ENCODE data around the gene BLM. TPM values are rescaled to one million over a fixed set of nuclear protein-coding genes. Genes with fewer than 3 reads are reported as not detected.
"Not testable (repeated sequence)": the region's sequence is repeated elsewhere in the genome, so short reads cannot be mapped to it uniquely, and the experiment has no call there.

The BLM gene
- total RNA-seq, 1 donor from 2014 or later, result 26.2 TPM

DNA sequence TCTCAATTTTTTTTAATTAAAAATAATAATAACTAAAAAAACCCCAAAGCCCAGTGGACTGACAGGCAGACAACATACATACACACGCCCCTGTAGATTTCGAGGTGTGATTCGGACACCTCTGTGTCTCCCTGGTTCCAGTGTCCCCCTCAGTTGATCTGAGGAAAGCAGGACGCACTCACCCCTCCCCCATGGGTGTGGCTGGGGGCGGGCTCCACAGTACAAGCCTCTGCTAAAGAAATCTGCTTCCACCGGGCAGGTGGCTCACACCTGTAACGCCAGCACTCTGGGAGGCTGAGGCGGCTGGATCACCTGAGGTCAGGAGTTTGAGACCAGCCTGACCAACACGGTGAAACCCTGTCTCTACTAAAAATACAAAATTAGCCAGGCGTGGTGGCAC lies 33.8 kb upstream of the BLM start:
- Histone ChIP-seq H3K4me1 (peaks cover 7% of the 10 kb centered on the region), H3K36me3 (no peaks in the 10 kb centered on the region), H3K27ac (replicated peaks) (no peak overlapping the region), H3K9me3 (replicated peaks) (no peaks in the 10 kb centered on the region), H3K4me3 (no peak overlapping the region), H3K27me3 (ENCODE audit: low read depth) (no peaks in the 10 kb centered on the region)
- no peak for DNase-seq
- TF ChIP-seq, protein P1, sequence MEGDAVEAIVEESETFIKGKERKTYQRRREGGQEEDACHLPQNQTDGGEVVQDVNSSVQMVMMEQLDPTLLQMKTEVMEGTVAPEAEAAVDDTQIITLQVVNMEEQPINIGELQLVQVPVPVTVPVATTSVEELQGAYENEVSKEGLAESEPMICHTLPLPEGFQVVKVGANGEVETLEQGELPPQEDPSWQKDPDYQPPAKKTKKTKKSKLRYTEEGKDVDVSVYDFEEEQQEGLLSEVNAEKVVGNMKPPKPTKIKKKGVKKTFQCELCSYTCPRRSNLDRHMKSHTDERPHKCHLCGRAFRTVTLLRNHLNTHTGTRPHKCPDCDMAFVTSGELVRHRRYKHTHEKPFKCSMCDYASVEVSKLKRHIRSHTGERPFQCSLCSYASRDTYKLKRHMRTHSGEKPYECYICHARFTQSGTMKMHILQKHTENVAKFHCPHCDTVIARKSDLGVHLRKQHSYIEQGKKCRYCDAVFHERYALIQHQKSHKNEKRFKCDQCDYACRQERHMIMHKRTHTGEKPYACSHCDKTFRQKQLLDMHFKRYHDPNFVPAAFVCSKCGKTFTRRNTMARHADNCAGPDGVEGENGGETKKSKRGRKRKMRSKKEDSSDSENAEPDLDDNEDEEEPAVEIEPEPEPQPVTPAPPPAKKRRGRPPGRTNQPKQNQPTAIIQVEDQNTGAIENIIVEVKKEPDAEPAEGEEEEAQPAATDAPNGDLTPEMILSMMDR (IDR thresholded peaks at IDR 0.05; ENCODE audit: borderline replicate concordance), result no peak
- intact Hi-C loops (cut with micrococcal nuclease), result no loop called here

DNA sequence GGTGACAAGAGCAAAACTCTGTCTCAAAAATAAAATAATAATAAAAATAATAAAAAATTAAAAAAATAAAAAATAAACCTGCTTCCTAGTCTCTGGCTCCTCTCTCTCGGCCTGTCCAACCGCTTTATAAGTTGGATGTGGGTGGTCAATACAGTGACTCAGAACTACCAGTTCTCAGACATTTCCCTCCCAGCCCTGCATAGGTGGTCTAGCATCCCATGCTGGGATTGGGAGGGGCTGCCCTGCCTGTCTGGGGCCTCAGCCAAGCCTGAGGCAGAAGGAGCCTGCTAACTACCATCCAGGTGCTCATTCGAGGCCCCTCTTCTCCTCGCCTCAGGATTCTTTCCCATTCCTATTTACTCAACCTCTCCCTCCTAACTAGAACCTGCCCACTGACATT lies 33.3 kb upstream of the BLM start:
- Histone ChIP-seq H3K27ac (replicated peaks) (no peak overlapping the region), H3K4me3 (no peak overlapping the region), H3K36me3 (no peaks in the 10 kb centered on the region), H3K27me3 (ENCODE audit: low read depth) (no peaks in the 10 kb centered on the region), H3K4me1 (peaks cover 7% of the 10 kb centered on the region), H3K9me3 (replicated peaks) (peaks cover under 1% of the 10 kb centered on the region)
- no peak for DNase-seq
- TF ChIP-seq, protein P1 (IDR thresholded peaks at IDR 0.05; ENCODE audit: borderline replicate concordance), result no peak
- intact Hi-C loops (cut with micrococcal nuclease), result no loop called here

DNA sequence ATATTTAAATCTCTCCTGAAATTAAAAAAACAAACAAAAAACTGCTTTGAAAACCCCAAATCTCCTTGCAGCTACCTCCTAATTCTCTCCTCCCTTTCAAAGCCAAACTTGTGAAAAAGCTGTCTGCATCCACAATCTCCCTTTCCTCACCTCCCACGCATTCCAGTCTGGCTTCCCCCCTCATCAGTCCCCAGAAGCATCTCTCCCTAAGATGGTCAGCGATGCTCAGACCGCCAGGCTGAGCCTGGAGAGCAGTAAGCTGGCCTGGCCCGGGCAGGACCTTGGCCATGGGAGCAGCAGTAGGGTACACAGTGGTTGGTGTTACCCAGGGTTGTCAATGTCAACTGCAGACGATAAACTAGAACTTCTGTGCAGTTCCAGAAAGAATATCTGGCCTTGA lies 32.9 kb upstream of the BLM start:
- Histone ChIP-seq H3K4me1 (peaks cover 7% of the 10 kb centered on the region), H3K27ac (replicated peaks) (no peak overlapping the region), H3K9me3 (replicated peaks) (peaks cover 5% of the 10 kb centered on the region), H3K36me3 (no peaks in the 10 kb centered on the region), H3K4me3 (no peak overlapping the region), H3K27me3 (ENCODE audit: low read depth) (no peaks in the 10 kb centered on the region)
- no peak for DNase-seq
- TF ChIP-seq, protein P1 (IDR thresholded peaks at IDR 0.05; ENCODE audit: borderline replicate concordance), result no peak
- intact Hi-C loops (cut with micrococcal nuclease), result no loop called here

DNA sequence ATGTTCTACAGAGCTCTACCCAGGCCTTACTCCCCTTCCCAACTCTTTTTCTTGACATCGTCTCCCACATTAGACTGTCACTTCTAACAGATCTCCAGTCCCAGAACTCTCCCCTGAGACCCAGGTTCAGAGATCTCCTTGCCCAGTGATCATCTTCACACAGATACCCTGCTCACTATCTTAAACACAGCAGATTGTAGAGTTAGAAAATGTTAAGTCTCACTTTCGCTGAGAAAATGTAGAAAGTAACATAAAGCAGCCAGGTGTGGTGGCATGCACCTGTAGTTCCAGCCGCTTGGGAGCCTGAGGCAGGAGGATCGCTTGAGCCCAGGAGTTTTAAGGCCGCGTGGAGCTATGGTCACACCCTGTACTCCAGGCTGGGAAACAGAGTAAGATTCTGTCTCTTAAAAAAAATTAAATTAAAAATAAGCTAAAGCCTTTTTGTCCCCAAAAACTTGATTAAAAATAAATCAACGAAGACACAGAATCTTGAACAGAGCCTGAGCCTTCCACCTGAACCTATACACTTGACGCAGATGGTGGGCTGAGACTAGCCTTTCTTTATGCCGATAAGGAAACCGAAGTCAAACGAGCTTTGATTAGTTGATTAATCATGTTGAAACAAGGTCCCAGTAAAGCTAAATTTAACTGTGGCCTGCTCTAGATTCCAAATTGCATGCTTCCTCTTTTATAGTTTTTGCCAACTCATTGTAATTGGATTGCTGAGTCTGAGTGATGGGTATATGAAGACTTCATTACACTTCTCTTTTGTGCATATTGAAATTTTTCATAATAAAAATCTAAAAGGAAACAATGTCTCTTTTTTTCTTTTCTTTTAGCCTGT lies 31.3 kb upstream of the BLM start:
- TF ChIP-seq, protein P1 (IDR thresholded peaks at IDR 0.05; ENCODE audit: borderline replicate concordance), result no peak

DNA sequence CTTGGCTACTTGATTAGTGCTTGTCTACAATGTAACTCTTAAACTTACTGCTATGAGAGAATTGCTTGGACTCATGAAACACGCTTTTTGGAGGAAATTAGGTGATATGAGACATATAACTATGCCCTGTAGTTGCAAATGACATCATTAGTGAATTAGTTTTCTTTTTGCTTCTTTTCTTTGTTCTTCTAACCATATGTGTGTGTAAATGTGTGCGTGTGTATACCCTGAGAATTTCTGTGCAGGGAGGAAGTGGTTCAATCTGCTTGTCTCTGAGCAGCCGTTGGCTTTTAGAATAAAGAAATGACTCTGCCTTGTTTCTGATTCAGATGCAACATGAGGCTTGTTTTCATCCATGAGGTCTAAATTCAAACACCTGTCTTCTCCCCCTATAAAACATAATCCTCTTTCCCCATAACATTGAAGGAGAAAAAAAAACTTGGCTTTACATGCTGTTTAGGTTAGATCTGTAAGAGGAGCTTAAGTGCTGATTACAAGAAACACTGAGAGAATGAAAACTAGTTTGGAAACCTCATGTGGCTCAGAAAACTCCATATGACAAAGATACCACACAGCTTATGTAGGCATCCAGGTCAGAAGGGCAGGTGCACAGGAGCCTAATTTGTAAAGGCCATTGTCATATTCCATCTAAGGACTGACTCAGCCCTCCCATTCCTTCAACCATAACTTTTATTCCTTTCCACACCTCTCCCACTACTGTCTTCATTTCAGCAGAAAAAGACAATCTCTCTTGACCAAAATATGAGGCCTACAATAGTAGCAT lies 30.5 kb upstream of the BLM start:
- Histone ChIP-seq H3K9me3 (replicated peaks) (peaks cover 12% of the 10 kb centered on the region), H3K4me1 (no peaks in the 10 kb centered on the region), H3K4me3 (no peak overlapping the region), H3K27me3 (ENCODE audit: low read depth) (no peaks in the 10 kb centered on the region), H3K36me3 (no peaks in the 10 kb centered on the region), H3K27ac (replicated peaks) (no peak overlapping the region)
- DNase-seq, result no peak
- intact Hi-C loops (cut with micrococcal nuclease), result no loop called here
- TF ChIP-seq, protein P1 (IDR thresholded peaks at IDR 0.05; ENCODE audit: borderline replicate concordance), result no peak

More for the DNA sequence above, 31.3 kb upstream of the BLM start:
- Histone ChIP-seq H3K4me3 (no peak overlapping the region), H3K27me3 (ENCODE audit: low read depth) (no peaks in the 10 kb centered on the region), H3K36me3 (no peaks in the 10 kb centered on the region), H3K27ac (replicated peaks) (no peak overlapping the region), H3K4me1 (peaks cover 3% of the 10 kb centered on the region), H3K9me3 (replicated peaks) (peaks cover 12% of the 10 kb centered on the region)
- DNase-seq, result no peak
- intact Hi-C loops (cut with micrococcal nuclease), result no loop called here

DNA sequence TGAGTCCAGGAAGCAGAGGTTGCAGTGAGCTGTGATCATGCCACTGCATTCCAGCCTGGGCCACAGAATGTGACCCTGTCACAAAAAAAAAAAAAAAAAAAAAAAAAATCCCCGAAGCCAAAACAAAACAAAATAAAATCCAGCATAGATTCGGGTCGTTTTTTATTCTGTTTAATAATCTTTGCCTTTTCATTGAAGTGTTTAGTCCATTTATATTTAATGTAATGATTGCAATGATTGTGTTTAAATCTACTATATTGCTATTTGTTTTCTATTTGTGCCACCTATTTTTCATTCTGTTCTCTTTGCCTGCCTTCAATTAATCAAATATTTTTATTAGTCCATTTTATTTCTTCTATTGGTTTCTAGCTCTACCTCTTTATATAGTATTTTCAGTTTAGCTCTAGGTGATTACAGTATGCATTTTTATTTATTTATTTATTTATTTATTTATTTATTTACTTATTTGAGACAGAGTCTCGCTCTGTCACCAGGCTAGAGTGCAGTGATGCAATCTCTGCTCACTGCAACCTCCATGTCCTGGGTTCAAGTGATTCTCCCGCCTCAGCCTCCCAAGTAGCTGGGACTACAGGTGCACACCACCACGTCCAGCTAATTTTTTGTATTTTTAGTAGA lies 27.7 kb upstream of the BLM start:
- DNase-seq; H3K4me1 ChIP-seq; H3K27ac ChIP-seq (replicated peaks); H3K36me3 ChIP-seq; H3K4me3 ChIP-seq; intact Hi-C loops (cut with micrococcal nuclease); H3K27me3 ChIP-seq (ENCODE audit: low read depth): not testable (repeated sequence)
- H3K9me3 ChIP-seq (replicated peaks), result peaks cover 12% of the 10 kb centered on the region

Measured in left ventricle myocardium inferior (tissue), 1 donor.